ENCODE data around the gene DPP4.
A peak's percentile ranks its signal among the peaks of the same experiment; 100 is the strongest.

DPP4 gene

GRCh38 chr2:162030363-162031190 lies 43.4 kb downstream of the DPP4 start:
- no peak for DNase-seq
- in situ Hi-C loops (cut with HindIII; ENCODE audit: low pct_ligation_motif_present, low pct_unique_long_range_greater_than_20kb, low sequenced_read_pairs): no loop called here

- DNase-seq: peak; percentile 89
- in situ Hi-C loops (cut with HindIII; ENCODE audit: low pct_ligation_motif_present, low pct_unique_long_range_greater_than_20kb, low sequenced_read_pairs): no loop called here
Observed at GRCh38 chr2:162029287-162029901, 44.6 kb downstream of the DPP4 start.

- in situ Hi-C loops (cut with HindIII; ENCODE audit: low pct_ligation_motif_present, low pct_unique_long_range_greater_than_20kb, low sequenced_read_pairs): no loop called here
- DNase-seq: no peak
Observed at GRCh38 chr2:162028511-162028910, 45.5 kb downstream of the DPP4 start.

DNA sequence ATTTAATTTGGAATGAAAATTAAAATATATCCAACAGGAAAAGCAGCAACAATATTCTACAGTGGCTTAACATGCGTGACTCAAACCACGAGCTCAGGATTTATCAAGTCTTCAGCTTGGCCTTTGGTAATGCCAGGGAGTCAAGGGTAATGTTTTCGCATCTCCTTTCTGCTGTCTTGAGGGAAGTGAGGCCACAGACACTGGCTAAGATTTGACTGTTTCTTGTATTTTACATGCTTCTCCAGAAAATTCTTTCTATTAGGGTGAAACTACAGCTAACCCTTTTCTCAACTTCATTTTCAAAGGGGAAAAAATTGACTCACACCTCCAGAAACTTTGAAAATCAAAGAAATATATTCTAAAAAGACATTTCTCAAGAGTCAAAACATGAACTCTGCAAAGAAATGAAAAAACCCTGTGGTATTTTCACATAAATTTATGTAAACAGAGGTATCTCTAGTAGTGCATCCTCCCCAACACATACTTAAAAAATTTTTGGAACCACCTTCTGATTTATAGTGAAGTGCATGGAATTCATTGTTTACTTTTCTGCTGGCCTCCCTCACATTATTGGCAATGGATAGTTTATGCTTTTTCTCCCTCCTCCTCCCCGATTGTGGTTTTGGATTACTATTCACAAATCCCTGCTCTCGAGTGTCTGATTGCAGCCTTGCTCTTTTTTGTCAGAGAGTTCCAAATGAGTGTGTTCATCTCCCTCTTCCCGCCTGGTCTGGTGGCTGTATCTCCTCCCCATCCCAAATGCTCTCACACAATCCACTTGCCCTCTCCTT lies 48.7 kb downstream of the DPP4 start:
- in situ Hi-C loops (cut with HindIII; ENCODE audit: low pct_ligation_motif_present, low pct_unique_long_range_greater_than_20kb, low sequenced_read_pairs): no loop called here
- DNase-seq: no peak

- peak; percentile 82 for DNase-seq
- in situ Hi-C loops (cut with HindIII; ENCODE audit: low pct_ligation_motif_present, low pct_unique_long_range_greater_than_20kb, low sequenced_read_pairs): no loop called here
Observed at GRCh38 chr2:162022290-162022945, 51.6 kb downstream of the DPP4 start.

DNA sequence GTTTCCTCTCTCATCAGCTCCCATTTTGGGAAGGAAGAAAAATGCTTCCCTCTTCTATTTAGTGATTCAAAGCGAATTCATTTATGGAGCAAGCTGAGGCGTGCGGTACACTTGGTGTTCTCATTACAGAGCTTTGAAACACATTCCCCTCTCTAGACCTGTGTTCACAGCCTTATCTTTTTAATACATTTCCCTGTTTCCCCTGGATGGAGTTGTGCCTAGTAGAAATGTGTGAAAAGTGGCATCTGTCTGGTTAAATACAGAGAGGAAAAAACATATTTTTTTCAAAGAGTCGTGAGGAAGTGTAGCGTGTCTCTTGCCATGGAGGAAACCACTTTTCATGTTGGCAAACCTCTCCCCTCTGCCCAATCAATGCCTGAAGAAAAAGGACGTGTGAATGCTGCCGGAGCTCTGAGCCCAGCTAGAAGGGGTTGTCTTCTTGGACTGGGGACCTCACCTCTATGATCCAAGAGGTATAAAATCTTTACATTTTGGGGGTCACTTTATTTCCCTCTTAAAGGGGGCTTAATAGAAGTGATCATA lies 52.4 kb downstream of the DPP4 start:
- DNase-seq: no peak
- in situ Hi-C loops (cut with HindIII; ENCODE audit: low pct_ligation_motif_present, low pct_unique_long_range_greater_than_20kb, low sequenced_read_pairs): no loop called here

DNA sequence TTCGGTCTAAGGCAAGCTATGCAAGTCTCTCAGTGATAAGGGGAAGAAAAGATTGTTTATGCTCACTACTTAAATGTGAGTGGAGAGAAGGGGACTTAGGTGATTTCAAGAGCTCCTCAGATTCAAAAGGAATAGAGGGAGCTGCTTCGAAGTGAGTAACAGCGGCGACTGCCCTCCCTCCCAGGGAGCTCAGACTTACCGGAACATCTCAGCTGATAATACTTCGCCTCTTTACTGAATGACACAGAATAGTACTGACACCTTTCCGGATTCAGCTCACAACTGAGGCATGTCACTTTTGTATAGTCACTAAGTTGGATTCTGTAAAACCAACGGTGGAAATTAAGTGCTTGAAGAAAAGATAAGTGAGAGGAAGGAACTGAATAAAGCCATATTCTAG lies 55.5 kb downstream of the DPP4 start:
- in situ Hi-C loops (cut with HindIII; ENCODE audit: low pct_ligation_motif_present, low pct_unique_long_range_greater_than_20kb, low sequenced_read_pairs): no loop called here
- DNase-seq: no peak

DNA sequence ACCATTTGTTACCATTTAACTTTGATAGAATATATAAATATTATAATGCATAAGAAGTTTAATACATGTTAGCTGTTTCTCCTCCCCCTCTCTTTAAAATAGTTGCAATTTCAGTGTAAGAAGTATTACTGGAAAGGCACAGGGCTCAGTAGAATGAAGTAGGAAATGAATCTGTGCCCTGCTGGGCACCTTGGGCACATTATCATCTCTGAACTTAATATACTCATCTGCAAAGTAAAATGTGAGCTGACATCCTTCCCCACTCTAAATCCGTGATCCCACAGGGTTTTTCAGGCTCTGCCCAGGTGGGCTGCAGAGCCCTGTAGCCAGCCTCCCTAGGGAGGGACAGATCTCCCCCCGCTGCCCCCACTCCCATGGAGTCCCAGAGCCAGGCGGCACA lies 56.8 kb downstream of the DPP4 start:
- in situ Hi-C loops (cut with HindIII; ENCODE audit: low pct_ligation_motif_present, low pct_unique_long_range_greater_than_20kb, low sequenced_read_pairs): no loop called here
- no peak for DNase-seq

DNA sequence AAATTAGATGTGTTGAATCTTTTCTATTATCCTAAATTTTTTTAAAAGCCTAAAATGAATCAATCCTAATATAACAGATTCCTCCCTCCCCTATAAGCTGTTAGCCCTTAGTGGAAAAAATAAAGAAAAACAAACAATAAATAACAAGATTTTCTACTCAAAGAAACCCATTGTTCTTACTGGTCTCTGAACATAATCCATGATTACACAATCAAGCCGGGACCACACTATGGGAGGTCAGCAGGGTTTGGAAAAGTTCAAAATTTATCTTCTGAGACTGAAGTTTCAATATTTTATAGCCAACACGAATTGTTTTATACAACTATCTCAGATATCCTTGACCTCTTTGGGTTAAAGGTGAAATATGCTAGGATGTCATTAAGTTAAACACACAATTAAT lies 57.9 kb downstream of the DPP4 start:
- in situ Hi-C loops (cut with HindIII; ENCODE audit: low pct_ligation_motif_present, low pct_unique_long_range_greater_than_20kb, low sequenced_read_pairs): no loop called here
- DNase-seq: no peak

- in situ Hi-C loops (cut with HindIII; ENCODE audit: low pct_ligation_motif_present, low pct_unique_long_range_greater_than_20kb, low sequenced_read_pairs): no loop called here
- no peak for DNase-seq
Observed at GRCh38 chr2:162014751-162015150, 59.3 kb downstream of the DPP4 start.

GRCh38 chr2:162013514-162014475 lies 60.2 kb downstream of the DPP4 start:
- in situ Hi-C loops (cut with HindIII; ENCODE audit: low pct_ligation_motif_present, low pct_unique_long_range_greater_than_20kb, low sequenced_read_pairs): no loop called here

DNA sequence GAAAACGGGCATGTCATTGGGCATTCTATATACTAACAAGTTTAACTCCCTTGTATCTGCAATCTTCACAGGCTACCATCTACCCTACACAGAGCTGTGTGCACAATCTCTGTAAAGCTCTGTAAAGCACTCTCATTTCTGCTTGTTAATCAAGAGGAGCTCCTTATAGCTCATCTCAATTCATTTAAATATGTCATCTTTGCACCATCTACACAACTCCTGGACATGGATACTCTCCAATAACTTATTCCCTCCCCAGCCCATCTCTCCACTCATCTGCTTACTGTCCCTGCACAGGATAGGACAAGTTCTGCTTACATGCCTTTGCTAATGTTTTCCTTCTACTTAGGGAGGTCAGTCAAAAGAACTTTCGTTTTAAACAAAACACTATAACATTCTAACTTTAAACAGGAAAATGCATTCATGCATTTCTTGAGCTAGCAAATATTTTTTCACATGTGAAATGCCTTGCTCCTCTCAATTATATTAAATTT lies 61.4 kb downstream of the DPP4 start:
- in situ Hi-C loops (cut with HindIII; ENCODE audit: low pct_ligation_motif_present, low pct_unique_long_range_greater_than_20kb, low sequenced_read_pairs): no loop called here
- no peak for DNase-seq

More at GRCh38 chr2:162013514-162014475, 60.2 kb downstream of the DPP4 start:
- no peak for DNase-seq

DNA sequence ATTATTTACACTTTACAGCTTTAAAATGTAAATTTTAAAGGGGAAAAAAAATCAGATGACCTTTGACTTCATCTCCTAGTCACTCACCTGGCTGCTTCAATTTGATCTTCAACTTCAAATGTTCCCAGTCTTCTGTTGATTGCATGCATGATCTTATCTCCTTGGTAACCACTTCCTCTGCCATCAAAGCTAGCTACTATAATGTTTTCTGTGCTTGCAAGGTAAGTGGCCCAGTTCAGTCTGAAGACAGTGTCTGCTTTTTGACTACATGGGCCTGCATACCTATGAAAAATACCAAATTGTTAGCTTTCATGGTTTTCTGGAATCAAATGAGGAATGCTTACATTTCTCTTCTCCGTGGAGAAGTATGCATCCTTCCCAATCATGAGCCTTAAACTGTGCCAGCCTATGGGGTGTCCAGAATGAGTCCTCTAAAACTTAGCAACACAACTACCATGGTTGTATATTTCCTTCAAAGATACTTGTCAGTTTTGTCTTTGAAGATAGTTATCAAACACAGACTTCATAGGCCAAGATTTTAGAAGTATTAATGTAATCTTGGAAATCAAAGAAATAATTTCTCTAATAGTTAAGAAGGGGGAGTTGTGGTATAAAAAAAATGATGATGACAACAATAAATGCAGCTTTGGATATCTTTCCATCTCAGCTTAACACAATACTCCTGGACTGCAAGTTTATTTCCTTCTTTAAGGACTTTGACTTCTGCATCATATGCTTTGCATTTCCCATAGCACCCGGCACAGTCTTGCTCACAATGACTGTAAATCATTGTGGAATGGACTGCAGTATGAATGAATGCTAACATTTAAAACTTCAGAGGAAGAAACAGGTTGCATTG lies 62.1 kb downstream of the DPP4 start:
- in situ Hi-C loops (cut with HindIII; ENCODE audit: low pct_ligation_motif_present, low pct_unique_long_range_greater_than_20kb, low sequenced_read_pairs): no loop called here
- no peak for DNase-seq

DNA sequence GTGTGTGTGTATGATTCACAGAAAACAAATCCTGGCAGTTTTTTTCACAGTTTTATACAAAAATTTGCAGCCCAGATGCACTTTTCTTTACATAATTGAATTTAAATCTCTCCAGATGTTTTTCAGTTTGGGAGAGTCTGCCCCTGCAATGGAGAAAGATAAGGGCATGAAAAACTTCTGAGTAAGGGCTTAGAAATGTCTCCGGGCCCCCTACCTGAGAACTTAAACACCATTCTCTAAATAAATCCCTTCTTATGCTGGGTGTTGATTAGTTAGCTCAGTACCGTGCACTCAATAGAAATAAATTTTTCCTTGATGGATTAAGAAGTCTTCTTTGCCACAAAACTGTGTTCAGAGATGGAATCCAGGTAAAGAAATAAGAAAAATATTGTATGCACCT lies 64.5 kb downstream of the DPP4 start:
- no peak for DNase-seq
- in situ Hi-C loops (cut with HindIII; ENCODE audit: low pct_ligation_motif_present, low pct_unique_long_range_greater_than_20kb, low sequenced_read_pairs): no loop called here

GRCh38 chr2:162007447-162008040 lies 66.5 kb downstream of the DPP4 start:
- in situ Hi-C loops (cut with HindIII; ENCODE audit: low pct_ligation_motif_present, low pct_unique_long_range_greater_than_20kb, low sequenced_read_pairs): no loop called here
- DNase-seq: peak; percentile 39

DNA sequence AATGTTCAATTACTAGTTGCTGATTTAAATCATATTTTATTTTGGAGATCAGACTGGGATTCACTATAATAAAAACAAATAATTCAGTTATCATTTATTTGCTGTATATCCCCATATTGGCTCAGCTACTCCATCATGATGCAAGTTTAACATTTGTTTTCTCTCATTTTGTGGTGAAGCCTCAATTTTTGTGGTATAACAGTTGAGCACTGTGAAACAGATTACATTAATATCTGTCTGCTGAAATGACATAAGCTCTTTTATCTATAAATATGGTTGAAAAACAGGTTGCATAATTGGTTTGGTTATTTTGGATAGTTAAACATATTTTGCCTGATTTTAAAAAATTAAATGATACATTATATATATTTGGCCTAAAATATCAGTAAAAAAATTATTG lies 67.7 kb downstream of the DPP4 start:
- DNase-seq: no peak
- in situ Hi-C loops (cut with HindIII; ENCODE audit: low pct_ligation_motif_present, low pct_unique_long_range_greater_than_20kb, low sequenced_read_pairs): no loop called here
